Urinary bladder (tissue), 4 donors: Measurements from ENCODE around the gene GADL1. TPM values are rescaled to one million over a fixed set of nuclear protein-coding genes. Genes with fewer than 3 reads are reported as not detected.
A peak's percentile ranks its signal among the peaks of the same experiment; 100 is the strongest.

Experiments used
- DNase-seq: peaks from one replicate; pipeline ENCODE4 v3.0.0-alpha.2; 2015; ENCODE audit errors: extremely low spot score
- H3K27ac ChIP-seq: one replicate; pipeline ENCODE4 v1.5.1; 2013; ENCODE audit warnings: low read depth, mild to moderate bottlenecking, moderate library complexity
- H3K36me3 ChIP-seq: one replicate; pipeline ENCODE4 v1.6.1; 2013; ENCODE audit warnings: mild to moderate bottlenecking, moderate library complexity; ENCODE audit not compliant: insufficient read depth
- H3K4me1 ChIP-seq: one replicate; pipeline ENCODE4 v1.6.1; 2013; ENCODE audit warnings: mild to moderate bottlenecking, moderate library complexity; ENCODE audit not compliant: insufficient read depth
- H3K4me3 ChIP-seq: one replicate; pipeline ENCODE4 v1.5.1; 2013; ENCODE audit warnings: low read depth, low read length
- WGBS: extraction: QIAGEN DNeasy Blood & Tissue Kit; methylation state at CpG from one replicate; pipeline ENCODE4 v1.1.7; 2013; 5-methylcytosine and 5-hydroxymethylcytosine counted together
- polyA plus RNA-seq: library from polyadenylated mRNA; stranded (reverse); fragments of 200-250 nt; gene quantifications from one replicate; pipeline ENCODE4 v1.2.3, GENCODE V29; 2013
- total RNA-seq: library from RNA; depleted of rRNA; stranded (reverse); fragments of >200 nt; gene quantifications from one replicate; pipeline ENCODE4 v1.2.3, GENCODE V29; 2014
- donor health status: healthy with polysubstance abuse.
- donor health status: healthy.

Gene GADL1
- total and polyA plus RNA-seq, 2 donors: 2.3 TPM; not detected in 1

- H3K4me3 ChIP-seq: no peak overlapping the region
- WGBS: 50% methylated on average over 1 of the region's 1 CpG
- H3K36me3 ChIP-seq: peaks cover 2% of the 10 kb centered on the region
- peak overlapping the region; percentile 34 for H3K27ac ChIP-seq
- H3K4me1 ChIP-seq: peaks cover 10% of the 10 kb centered on the region
- DNase-seq: no peak
These were observed 211.9 kb downstream of the GADL1 start for GRCh38 chr3:30682434-30683155.

- DNase-seq: no peak
- H3K36me3 ChIP-seq: peaks cover 2% of the 10 kb centered on the region
- H3K4me3 ChIP-seq: no peak overlapping the region
- peak overlapping the region; percentile 70 for H3K27ac ChIP-seq
- H3K4me1 ChIP-seq: peaks cover 10% of the 10 kb centered on the region
- WGBS: 40% methylated on average over 6 of the region's 6 CpGs
These were observed 212.7 kb downstream of the GADL1 start for GRCh38 chr3:30681649-30682211.

- 54% methylated on average over 18 of the region's 18 CpGs for WGBS
- Histone ChIP-seq H3K4me1 (peaks cover 12% of the 10 kb centered on the region), H3K27ac (peak overlapping the region; percentile 70), H3K4me3 (no peak overlapping the region), H3K36me3 (peaks cover 2% of the 10 kb centered on the region)
- DNase-seq: peak; percentile 40
These were observed 213.4 kb downstream of the GADL1 start for GRCh38 chr3:30680789-30681648.

GRCh38 chr3:30679045-30679444 lies 215.4 kb downstream of the GADL1 start:
- Histone ChIP-seq H3K27ac (no peak overlapping the region), H3K4me1 (peaks cover 12% of the 10 kb centered on the region), H3K4me3 (no peak overlapping the region), H3K36me3 (peaks cover 5% of the 10 kb centered on the region)
- DNase-seq: no peak

GRCh38 chr3:30677347-30677685 lies 217.1 kb downstream of the GADL1 start:
- Histone ChIP-seq H3K4me3 (no peak overlapping the region), H3K36me3 (peaks cover 5% of the 10 kb centered on the region), H3K27ac (no peak overlapping the region), H3K4me1 (peaks cover 9% of the 10 kb centered on the region)
- WGBS: 75% methylated on average over 8 of the region's 8 CpGs
- no peak for DNase-seq

- H3K27ac ChIP-seq: peak overlapping the region; percentile 27
- WGBS: 66% methylated on average over 4 of the region's 4 CpGs
- no peak overlapping the region for H3K4me3 ChIP-seq
- DNase-seq: no peak
- H3K4me1 ChIP-seq: peaks cover 5% of the 10 kb centered on the region
- H3K36me3 ChIP-seq: peaks cover 5% of the 10 kb centered on the region
These were observed 217.8 kb downstream of the GADL1 start for GRCh38 chr3:30676424-30677346.
